GM12878 (cell line): Measurements from ENCODE around the gene METTL27. TPM values are rescaled to one million over a fixed set of nuclear protein-coding genes. Genes with fewer than 3 reads are reported as not detected.

Source experiments
- ATAC-seq: fragments of 200-7000 bp; cut with Tn5 transposase; 3 replicates; pipeline ENCODE4 v1.9.1; 2020; ENCODE audit warnings: mild to moderate bottlenecking, moderate library complexity
- BruUV-seq: library from RNA; stranded (reverse); fragments of 400-500 nt; replicated peaks from 2 replicates; lab custom pipeline; 2021; lab: Mats Ljungman, UMichigan
- CTCF ChIA-PET: fragments of 300-600 bp; sonication (Branson Sonifier 250); formaldehyde crosslinking; extraction: SDS; loops from one replicate; lab custom pipeline; 2021; ENCODE audit warnings: inconsistent platforms; lab: Yijun Ruan, JAX
- POLR2A ChIA-PET: fragments of 350-600 bp; formaldehyde crosslinking; extraction: SDS; loops from one replicate; lab custom pipeline; 2021; ENCODE audit warnings: inconsistent platforms; lab: Charles Lee
- RAD21 ChIA-PET: fragments of 300-600 bp; sonication (Branson Sonifier 250); formaldehyde crosslinking; loops from one replicate; lab custom pipeline; 2023; ENCODE audit warnings: antibody characterized with exemption; ENCODE audit not compliant: unreplicated experiment; lab: Charles Lee
- SMC1A ChIA-PET: fragments of 300-600 bp; sonication (Branson Sonifier 250); formaldehyde crosslinking; loops from one replicate; lab custom pipeline; 2023; ENCODE audit not compliant: unreplicated experiment, uncharacterized antibody; lab: Charles Lee
- DNase-seq: peaks from one replicate; pipeline ENCODE4 v3.0.0-alpha.2; 2011; ENCODE audit warnings: low read depth, low spot score
- FAIRE-seq: peaks from 3 replicates; lab custom pipeline; 2011; peaks lifted over from hg19 to GRCh38; lab: Jason Lieb, UNC
- H2AFZ ChIP-seq: 2 replicates; pipeline ENCODE4 v1.6.0; 2011; ENCODE audit warnings: low read depth, low read length, control low read depth; ENCODE audit not compliant: control insufficient read depth
- H3K27ac ChIP-seq: 2 replicates; pipeline ENCODE4 v1.5.1; 2011; ENCODE audit warnings: control low read depth; ENCODE audit not compliant: control insufficient read depth, insufficient read depth
- H3K27me3 ChIP-seq, 2 experiments: replicated peaks in 1 of 2; 2 replicates each; pipeline versions ENCODE4 v1.6.0 to v1.6.1; 2011; ENCODE audit warnings: low read length in 1 of 2; ENCODE audit not compliant: control insufficient read depth in 2 of 2, insufficient read depth in 2 of 2
- H3K36me3 ChIP-seq, 2 experiments: 2 replicates each; pipeline ENCODE4 v1.5.1; 2011; ENCODE audit warnings: low read length in 1 of 2; ENCODE audit not compliant: control insufficient read depth in 2 of 2, insufficient read depth in 2 of 2
- H3K4me1 ChIP-seq: 2 replicates; pipeline ENCODE4 v1.6.1; 2011; ENCODE audit warnings: mild to moderate bottlenecking, low read length, moderate library complexity, mixed read lengths; ENCODE audit not compliant: control insufficient read depth, insufficient read depth
- H3K4me2 ChIP-seq: 2 replicates; pipeline ENCODE4 v1.6.0; 2011; ENCODE audit warnings: control low read depth; ENCODE audit not compliant: control insufficient read depth, insufficient read depth
- H3K4me3 ChIP-seq: fragments of 200-600 bp; sonication (generic); 2 replicates; pipeline ENCODE4 v1.5.1; 2016
- H3K79me2 ChIP-seq: 2 replicates; pipeline ENCODE4 v1.6.0; 2011; ENCODE audit warnings: low read length; ENCODE audit not compliant: control insufficient read depth, insufficient read depth
- H3K9ac ChIP-seq: 2 replicates; pipeline ENCODE4 v1.8.0; 2011; ENCODE audit warnings: low read length, control low read depth, mixed read lengths; ENCODE audit not compliant: control insufficient read depth, insufficient read depth
- H3K9me3 ChIP-seq: replicated peaks from 3 replicates; pipeline ENCODE4 v1.5.1; 2011; ENCODE audit warnings: mild to moderate bottlenecking, low read length; ENCODE audit not compliant: control insufficient read depth, insufficient read depth
- H4K20me1 ChIP-seq: 2 replicates; pipeline ENCODE4 v1.6.0; 2011; ENCODE audit not compliant: control insufficient read depth, insufficient read depth
- CBX3 ChIP-seq: fragments of 200-600 bp; sonication (generic); IDR thresholded peaks from 2 replicates; pipeline ENCODE4 v1.6.1; 2016; ENCODE audit warnings: low read depth, borderline replicate concordance
- CHD1 ChIP-seq: IDR thresholded peaks from 2 replicates; pipeline ENCODE4 v1.6.1; 2012; ENCODE audit warnings: low read depth, low read length, improper control_type of control experiment
- CHD4 ChIP-seq: fragments of 200-600 bp; sonication (generic); IDR thresholded peaks from 2 replicates; pipeline ENCODE4 v1.6.1; 2016; ENCODE audit warnings: mild to moderate bottlenecking
- E2F4 ChIP-seq: IDR thresholded peaks from 2 replicates; pipeline ENCODE4 v1.6.1; 2012; ENCODE audit warnings: low read depth, low read length, improper control_type of control experiment
- E2F8 ChIP-seq: fragments of 450-650 bp; IDR thresholded peaks from 2 replicates; pipeline ENCODE4 v1.6.1; 2018; ENCODE audit warnings: mild to moderate bottlenecking, low read depth, moderate library complexity; ENCODE audit not compliant: partially characterized antibody
- FOS ChIP-seq: IDR thresholded peaks from 3 replicates; pipeline ENCODE4 v1.6.1; 2011; ENCODE audit warnings: borderline replicate concordance; ENCODE audit not compliant: insufficient read length; ENCODE audit errors: extremely low read depth
- GABPA ChIP-seq: IDR thresholded peaks from 2 replicates; pipeline ENCODE4 v1.6.1; 2014; ENCODE audit warnings: antibody characterized with exemption, low read depth, mild to moderate bottlenecking, inconsistent platforms
- HDAC2 ChIP-seq: fragments of 200-600 bp; sonication (generic); IDR thresholded peaks from 2 replicates; pipeline ENCODE4 v1.6.1; 2017
- IKZF2 ChIP-seq, 2 experiments: fragments of 450-650 bp; IDR thresholded peaks; 2 replicates each; pipeline ENCODE4 v1.6.1; 2017; ENCODE audit warnings: mild to moderate bottlenecking in 2 of 2, moderate library complexity in 2 of 2
- IRF5 ChIP-seq: fragments of 450-650 bp; IDR thresholded peaks from 2 replicates; pipeline ENCODE4 v1.6.1; 2017; ENCODE audit warnings: borderline replicate concordance
- MYC ChIP-seq: IDR thresholded peaks from 2 replicates; pipeline ENCODE4 v1.6.1; 2011; ENCODE audit warnings: mild to moderate bottlenecking, low read length, moderate library complexity, inconsistent platforms; ENCODE audit not compliant: insufficient read depth, insufficient replicate concordance, insufficient read length, severe bottlenecking
- RELA ChIP-seq: fragments of 450-650 bp; IDR thresholded peaks from 2 replicates; pipeline ENCODE4 v1.8.0; 2014; ENCODE audit warnings: borderline replicate concordance; ENCODE audit not compliant: partially characterized antibody
- SPI1 ChIP-seq: IDR thresholded peaks from 2 replicates; pipeline ENCODE4 v1.6.1; 2011; ENCODE audit warnings: low read depth, mild to moderate bottlenecking, low read length, moderate library complexity, borderline replicate concordance; ENCODE audit not compliant: insufficient read depth
- SUPT20H ChIP-seq: IDR thresholded peaks from 2 replicates; pipeline ENCODE4 v1.6.1; 2011; ENCODE audit warnings: low read depth, mild to moderate bottlenecking, low read length, moderate library complexity, borderline replicate concordance; ENCODE audit not compliant: control insufficient read depth
- ZNF217 ChIP-seq: fragments of 450-650 bp; IDR thresholded peaks from 2 replicates; pipeline ENCODE4 v1.6.1; 2017; ENCODE audit warnings: antibody characterized with exemption, mild to moderate bottlenecking
- ZNF274 ChIP-seq: IDR thresholded peaks from one replicate; pipeline ENCODE4 v1.8.0; 2011; ENCODE audit not compliant: insufficient read length, insufficient read depth
- WGBS: methylation state at CpG from one replicate; pipeline ENCODE4 v1.1.6; 2016; ENCODE audit warnings: low lambda C conversion rate; ENCODE audit not compliant: insufficient replicate concordance, insufficient coverage; ENCODE audit errors: missing lambda C conversion rate; 5-methylcytosine and 5-hydroxymethylcytosine counted together
- in situ Hi-C: fragments of 300-500 bp; cut with MboI; formaldehyde crosslinking; loops from 9 replicates; pipeline ENCODE4 v1.14.3; 2018; ENCODE audit warnings: mixed read lengths
- intact Hi-C: fragments of 100-400 bp; cut with micrococcal nuclease; formaldehyde crosslinking; loops from one replicate; pipeline ENCODE4 v1.14.2; 2022; ENCODE audit not compliant: unreplicated experiment
- polyA plus RNA-seq, 11 experiments: library from polyadenylated mRNA; depleted of rRNA in 4 of 11; unstranded in 6 of 11; stranded (reverse) in 5 of 11; fragments of >200 nt; fragmentation: Nextera tagmentation in 4 of 11; fragmentation: Illumina TruSeq in 1 of 11; extraction: Ambion mirVana in 4 of 11; extraction: Trizol in 1 of 11; gene quantifications; 1 replicate in 1 of 11; 2 replicates in 10 of 11; pipeline versions ENCODE4 v1.2.1 to v1.2.3, GENCODE V29; 2011 to 2016; ENCODE audit warnings: inconsistent platforms in 2 of 11, missing spikeins in 2 of 11, low read depth in 1 of 11
- total RNA-seq, 4 experiments: library from RNA; depleted of rRNA in 3 of 4; stranded (reverse); fragments of >200 nt in 3 of 4; fragmentation: Illumina TruSeq in 1 of 4; extraction: Trizol in 1 of 4; gene quantifications; 2 replicates each; pipeline versions ENCODE4 v1.2.1 to v1.2.3, GENCODE V29; 2013 to 2021

Gene METTL27
- total and polyA plus RNA-seq, 10 of the 15 experiments (the other 5 are each of a cell fraction or from before 2014, with no cell fraction given) = 0.10 to 3.4 (median 0.68) TPM

- TF ChIP-seq RELA (no peak), GABPA (no peak), IRF5 (no peak), HDAC2 (no peak)
- TF ChIP-seq, all 136 proteins: peak for 0
Observed at GRCh38 chr7:73879977-73880681, 37.8 kb upstream of the METTL27 start (continued).

- intact Hi-C loops (no loop called here), in situ Hi-C loops (no loop called here)
- no peaks in the 10 kb centered on the region for H3K36me3 ChIP-seq
- no peak overlapping the region for H2AFZ ChIP-seq
- H3K4me2 ChIP-seq = no peak overlapping the region
- TF ChIP-seq SPI1 = no peak
- no peak for TF ChIP-seq FOS
- TF ChIP-seq IKZF2 (IDR thresholded peaks at IDR 0.05) = no peak
- TF ChIP-seq CHD1 = no peak
- TF ChIP-seq E2F8 = no peak
- no peak for TF ChIP-seq CHD4
- TF ChIP-seq ZNF274 = no peak
- no peak for TF ChIP-seq ZNF217
- TF ChIP-seq E2F4 = no peak
- no peak for TF ChIP-seq MYC
- TF ChIP-seq SUPT20H = no peak
- no peak for TF ChIP-seq CBX3
- H3K9me3 ChIP-seq = no peaks in the 10 kb centered on the region
- RAD21 ChIA-PET = no interaction called here
- CTCF ChIA-PET = no interaction called here
- SMC1A ChIA-PET = no interaction called here
- WGBS = 33% methylated on average over 12 of the region's 12 CpGs
- FAIRE-seq (no peak), ATAC-seq (no peak), DNase-seq (no peak)
- no peaks in the 10 kb centered on the region for H3K4me1 ChIP-seq
- no peaks in the 10 kb centered on the region for H3K79me2 ChIP-seq
- no peaks in the 10 kb centered on the region for H4K20me1 ChIP-seq
- no peaks in the 10 kb centered on the region; a peak in 2 of 4 replicates for H3K27me3 ChIP-seq
- no peak overlapping the region for H3K27ac ChIP-seq
- H3K9ac ChIP-seq = no peak overlapping the region
- no TSS peak for BruUV-seq
- POLR2A ChIA-PET = no interaction called here
- no peak overlapping the region for H3K4me3 ChIP-seq
Observed at GRCh38 chr7:73876973-73877372, 34.7 kb upstream of the METTL27 start.
